GM23338 (cell line): ENCODE data around the gene SIX6.

Experiments
- CREB1 ChIP-seq: fragments of 250-450 bp; sonication (Bioruptor Pico); IDR thresholded peaks from 2 replicates; pipeline ENCODE4 v1.5.0; 2020; ENCODE audit warnings: low read depth, mild to moderate bottlenecking, moderate library complexity
- EZH2 ChIP-seq: fragments of 200-600 bp; sonication (generic); IDR thresholded peaks from one replicate; pipeline ENCODE4 v1.8.0; 2017; ENCODE audit warnings: antibody characterized with exemption, mild to moderate bottlenecking, low read depth; ENCODE audit not compliant: unreplicated experiment
- EZH2phosphoT487 ChIP-seq: fragments of 200-600 bp; sonication (generic); IDR thresholded peaks from one replicate; pipeline ENCODE4 v1.8.1; 2018; ENCODE audit warnings: antibody characterized with exemption; ENCODE audit not compliant: unreplicated experiment
- JUNB ChIP-seq: IDR thresholded peaks from one replicate; pipeline ENCODE4 v1.6.1; 2016; ENCODE audit warnings: antibody characterized with exemption; ENCODE audit not compliant: unreplicated experiment
- NANOG ChIP-seq: IDR thresholded peaks from 2 replicates; pipeline ENCODE4 v1.6.1; 2016; ENCODE audit warnings: antibody characterized with exemption, borderline replicate concordance
- POLR2AphosphoS5 ChIP-seq: IDR thresholded peaks from 2 replicates; pipeline ENCODE4 v1.6.1; 2016; ENCODE audit warnings: antibody characterized with exemption, low read depth
- ZNF331 ChIP-seq: fragments of 250-450 bp; sonication (Bioruptor Pico); IDR thresholded peaks from 2 replicates; pipeline ENCODE4 v1.5.0; 2020; ENCODE audit warnings: low read depth, mild to moderate bottlenecking, moderate library complexity
- TF ChIP-seq, protein P1 (sequence below), 2 experiments: fragments of 200-600 bp in 1 of 2; sonication (generic) in 1 of 2; conservative IDR thresholded peaks; 2 replicates each; pipeline versions ENCODE4 v1.5.1 to v1.6.1; 2016 to 2017; ENCODE audit warnings: antibody characterized with exemption in 2 of 2, low read depth in 2 of 2, mild to moderate bottlenecking in 2 of 2, moderate library complexity in 1 of 2
- TF ChIP-seq, protein P2 (sequence below): IDR thresholded peaks from one replicate; pipeline ENCODE4 v1.6.1; 2018; ENCODE audit warnings: antibody characterized with exemption; ENCODE audit not compliant: unreplicated experiment
- TF ChIP-seq, protein P3 (sequence below): IDR thresholded peaks from 2 replicates; pipeline ENCODE4 v1.6.1; 2016; ENCODE audit warnings: antibody characterized with exemption

DNA sequence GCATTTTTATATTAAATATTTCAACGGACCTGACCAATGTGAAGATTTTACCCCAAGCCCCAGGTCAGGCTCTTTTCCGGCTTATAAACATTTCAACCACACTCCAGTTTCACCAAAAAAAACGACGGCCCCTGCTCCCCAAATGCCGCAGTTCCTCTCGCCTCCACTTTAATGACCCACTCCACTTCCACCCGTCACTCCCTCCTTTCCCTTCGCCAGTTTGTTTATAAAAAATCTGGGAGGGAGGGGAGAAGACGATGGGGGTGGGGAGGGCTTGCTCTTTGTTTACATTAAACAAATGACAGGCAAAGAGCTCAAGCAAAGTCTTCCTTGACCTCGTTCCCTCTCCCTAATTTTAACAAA lies 5.4 kb downstream of the SIX6 start:
- TF ChIP-seq EZH2phosphoT487 (no peak), EZH2 (no peak), POLR2AphosphoS5 (no peak), NANOG (no peak), CREB1 (no peak), JUNB (no peak), ZNF331 (CRISPR knock-in tag) (no peak)
- TF ChIP-seq, protein P1, sequence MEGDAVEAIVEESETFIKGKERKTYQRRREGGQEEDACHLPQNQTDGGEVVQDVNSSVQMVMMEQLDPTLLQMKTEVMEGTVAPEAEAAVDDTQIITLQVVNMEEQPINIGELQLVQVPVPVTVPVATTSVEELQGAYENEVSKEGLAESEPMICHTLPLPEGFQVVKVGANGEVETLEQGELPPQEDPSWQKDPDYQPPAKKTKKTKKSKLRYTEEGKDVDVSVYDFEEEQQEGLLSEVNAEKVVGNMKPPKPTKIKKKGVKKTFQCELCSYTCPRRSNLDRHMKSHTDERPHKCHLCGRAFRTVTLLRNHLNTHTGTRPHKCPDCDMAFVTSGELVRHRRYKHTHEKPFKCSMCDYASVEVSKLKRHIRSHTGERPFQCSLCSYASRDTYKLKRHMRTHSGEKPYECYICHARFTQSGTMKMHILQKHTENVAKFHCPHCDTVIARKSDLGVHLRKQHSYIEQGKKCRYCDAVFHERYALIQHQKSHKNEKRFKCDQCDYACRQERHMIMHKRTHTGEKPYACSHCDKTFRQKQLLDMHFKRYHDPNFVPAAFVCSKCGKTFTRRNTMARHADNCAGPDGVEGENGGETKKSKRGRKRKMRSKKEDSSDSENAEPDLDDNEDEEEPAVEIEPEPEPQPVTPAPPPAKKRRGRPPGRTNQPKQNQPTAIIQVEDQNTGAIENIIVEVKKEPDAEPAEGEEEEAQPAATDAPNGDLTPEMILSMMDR (conservative IDR thresholded peaks at IDR 0.05; ENCODE audit: low read depth in 2 of 2): no peak
- TF ChIP-seq, protein P2, sequence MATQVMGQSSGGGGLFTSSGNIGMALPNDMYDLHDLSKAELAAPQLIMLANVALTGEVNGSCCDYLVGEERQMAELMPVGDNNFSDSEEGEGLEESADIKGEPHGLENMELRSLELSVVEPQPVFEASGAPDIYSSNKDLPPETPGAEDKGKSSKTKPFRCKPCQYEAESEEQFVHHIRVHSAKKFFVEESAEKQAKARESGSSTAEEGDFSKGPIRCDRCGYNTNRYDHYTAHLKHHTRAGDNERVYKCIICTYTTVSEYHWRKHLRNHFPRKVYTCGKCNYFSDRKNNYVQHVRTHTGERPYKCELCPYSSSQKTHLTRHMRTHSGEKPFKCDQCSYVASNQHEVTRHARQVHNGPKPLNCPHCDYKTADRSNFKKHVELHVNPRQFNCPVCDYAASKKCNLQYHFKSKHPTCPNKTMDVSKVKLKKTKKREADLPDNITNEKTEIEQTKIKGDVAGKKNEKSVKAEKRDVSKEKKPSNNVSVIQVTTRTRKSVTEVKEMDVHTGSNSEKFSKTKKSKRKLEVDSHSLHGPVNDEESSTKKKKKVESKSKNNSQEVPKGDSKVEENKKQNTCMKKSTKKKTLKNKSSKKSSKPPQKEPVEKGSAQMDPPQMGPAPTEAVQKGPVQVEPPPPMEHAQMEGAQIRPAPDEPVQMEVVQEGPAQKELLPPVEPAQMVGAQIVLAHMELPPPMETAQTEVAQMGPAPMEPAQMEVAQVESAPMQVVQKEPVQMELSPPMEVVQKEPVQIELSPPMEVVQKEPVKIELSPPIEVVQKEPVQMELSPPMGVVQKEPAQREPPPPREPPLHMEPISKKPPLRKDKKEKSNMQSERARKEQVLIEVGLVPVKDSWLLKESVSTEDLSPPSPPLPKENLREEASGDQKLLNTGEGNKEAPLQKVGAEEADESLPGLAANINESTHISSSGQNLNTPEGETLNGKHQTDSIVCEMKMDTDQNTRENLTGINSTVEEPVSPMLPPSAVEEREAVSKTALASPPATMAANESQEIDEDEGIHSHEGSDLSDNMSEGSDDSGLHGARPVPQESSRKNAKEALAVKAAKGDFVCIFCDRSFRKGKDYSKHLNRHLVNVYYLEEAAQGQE: no peak
- TF ChIP-seq, protein P3, sequence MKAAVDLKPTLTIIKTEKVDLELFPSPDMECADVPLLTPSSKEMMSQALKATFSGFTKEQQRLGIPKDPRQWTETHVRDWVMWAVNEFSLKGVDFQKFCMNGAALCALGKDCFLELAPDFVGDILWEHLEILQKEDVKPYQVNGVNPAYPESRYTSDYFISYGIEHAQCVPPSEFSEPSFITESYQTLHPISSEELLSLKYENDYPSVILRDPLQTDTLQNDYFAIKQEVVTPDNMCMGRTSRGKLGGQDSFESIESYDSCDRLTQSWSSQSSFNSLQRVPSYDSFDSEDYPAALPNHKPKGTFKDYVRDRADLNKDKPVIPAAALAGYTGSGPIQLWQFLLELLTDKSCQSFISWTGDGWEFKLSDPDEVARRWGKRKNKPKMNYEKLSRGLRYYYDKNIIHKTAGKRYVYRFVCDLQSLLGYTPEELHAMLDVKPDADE: no peak
